Activated T-helper 9 cell treated with anti-CD3 and anti-CD28 coated beads, Interleukin-2, amount 50 U/mL, for 16 hours (primary cell): ENCODE results near the gene MED13.

Source experiments
- DNase-seq: peaks from one replicate; pipeline ENCODE4 v3.0.0-alpha.2; 2020; ENCODE audit warnings: low read depth

MED13 gene, protein sequence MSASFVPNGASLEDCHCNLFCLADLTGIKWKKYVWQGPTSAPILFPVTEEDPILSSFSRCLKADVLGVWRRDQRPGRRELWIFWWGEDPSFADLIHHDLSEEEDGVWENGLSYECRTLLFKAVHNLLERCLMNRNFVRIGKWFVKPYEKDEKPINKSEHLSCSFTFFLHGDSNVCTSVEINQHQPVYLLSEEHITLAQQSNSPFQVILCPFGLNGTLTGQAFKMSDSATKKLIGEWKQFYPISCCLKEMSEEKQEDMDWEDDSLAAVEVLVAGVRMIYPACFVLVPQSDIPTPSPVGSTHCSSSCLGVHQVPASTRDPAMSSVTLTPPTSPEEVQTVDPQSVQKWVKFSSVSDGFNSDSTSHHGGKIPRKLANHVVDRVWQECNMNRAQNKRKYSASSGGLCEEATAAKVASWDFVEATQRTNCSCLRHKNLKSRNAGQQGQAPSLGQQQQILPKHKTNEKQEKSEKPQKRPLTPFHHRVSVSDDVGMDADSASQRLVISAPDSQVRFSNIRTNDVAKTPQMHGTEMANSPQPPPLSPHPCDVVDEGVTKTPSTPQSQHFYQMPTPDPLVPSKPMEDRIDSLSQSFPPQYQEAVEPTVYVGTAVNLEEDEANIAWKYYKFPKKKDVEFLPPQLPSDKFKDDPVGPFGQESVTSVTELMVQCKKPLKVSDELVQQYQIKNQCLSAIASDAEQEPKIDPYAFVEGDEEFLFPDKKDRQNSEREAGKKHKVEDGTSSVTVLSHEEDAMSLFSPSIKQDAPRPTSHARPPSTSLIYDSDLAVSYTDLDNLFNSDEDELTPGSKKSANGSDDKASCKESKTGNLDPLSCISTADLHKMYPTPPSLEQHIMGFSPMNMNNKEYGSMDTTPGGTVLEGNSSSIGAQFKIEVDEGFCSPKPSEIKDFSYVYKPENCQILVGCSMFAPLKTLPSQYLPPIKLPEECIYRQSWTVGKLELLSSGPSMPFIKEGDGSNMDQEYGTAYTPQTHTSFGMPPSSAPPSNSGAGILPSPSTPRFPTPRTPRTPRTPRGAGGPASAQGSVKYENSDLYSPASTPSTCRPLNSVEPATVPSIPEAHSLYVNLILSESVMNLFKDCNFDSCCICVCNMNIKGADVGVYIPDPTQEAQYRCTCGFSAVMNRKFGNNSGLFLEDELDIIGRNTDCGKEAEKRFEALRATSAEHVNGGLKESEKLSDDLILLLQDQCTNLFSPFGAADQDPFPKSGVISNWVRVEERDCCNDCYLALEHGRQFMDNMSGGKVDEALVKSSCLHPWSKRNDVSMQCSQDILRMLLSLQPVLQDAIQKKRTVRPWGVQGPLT (N-terminal part only)

DNA sequence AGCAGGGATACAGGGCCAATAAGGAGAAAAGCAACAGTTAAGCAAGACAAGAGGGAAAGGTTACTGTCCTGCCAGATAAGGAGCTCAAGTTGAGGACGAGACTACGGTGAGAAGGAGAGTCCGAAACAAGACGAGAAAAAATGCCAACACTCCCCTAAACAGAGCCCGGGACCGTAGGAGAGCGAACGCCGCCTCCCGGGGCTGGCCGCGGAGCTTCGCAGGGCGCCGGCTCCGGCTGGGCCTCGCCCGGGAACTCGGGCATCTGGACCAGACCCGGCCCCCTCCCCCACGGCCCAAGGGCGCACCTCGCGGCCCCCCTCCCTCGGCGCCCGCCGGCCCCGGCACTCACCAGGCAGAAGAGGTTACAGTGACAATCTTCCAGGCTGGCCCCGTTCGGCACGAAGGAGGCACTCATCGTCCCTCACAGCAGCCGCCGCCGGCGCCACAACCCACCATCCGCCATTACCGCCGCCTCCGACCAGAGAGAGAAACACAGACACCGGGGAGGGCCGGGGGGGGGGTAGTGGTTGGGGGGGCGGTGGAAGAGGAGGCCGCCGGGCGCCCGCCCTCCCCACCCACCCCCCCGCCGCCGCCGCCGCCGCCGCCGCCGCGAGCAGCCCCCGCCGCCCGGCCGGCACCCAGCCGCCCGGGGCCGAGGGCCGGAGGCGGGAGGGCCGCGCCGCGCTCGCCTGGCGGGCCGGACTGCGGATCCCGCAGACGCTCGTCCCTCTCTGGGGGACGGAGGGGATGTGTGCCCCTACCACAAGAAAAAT is at the start of gene MED13:
Gene MED13 (minus strand): TSS at position 488 of the 773 bp plus-strand sequence. CDS start 73 bp downstream, at position 415.
- DNase-seq, result peak; percentile 48

DNA sequence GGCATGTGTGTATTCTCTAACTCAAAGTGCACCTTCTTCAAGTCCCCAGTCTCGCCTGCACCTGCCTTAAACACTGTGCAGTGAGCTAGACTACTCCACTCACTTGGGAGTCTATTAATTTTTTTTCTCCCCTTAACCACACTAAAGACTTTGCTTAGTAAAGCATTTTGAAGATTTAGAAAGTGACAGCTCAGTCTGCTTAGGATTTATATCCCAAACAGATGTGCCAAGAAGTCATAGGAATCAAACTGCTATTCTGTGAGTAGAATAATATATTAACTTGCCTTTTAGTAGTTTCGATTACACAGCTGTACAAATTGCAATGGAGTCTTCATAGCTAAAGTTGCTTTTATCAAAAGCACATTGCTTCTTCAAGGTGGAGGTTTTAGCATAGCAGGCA is 47.2 kb upstream of the MED13 start:
- DNase-seq, result no peak

DNA sequence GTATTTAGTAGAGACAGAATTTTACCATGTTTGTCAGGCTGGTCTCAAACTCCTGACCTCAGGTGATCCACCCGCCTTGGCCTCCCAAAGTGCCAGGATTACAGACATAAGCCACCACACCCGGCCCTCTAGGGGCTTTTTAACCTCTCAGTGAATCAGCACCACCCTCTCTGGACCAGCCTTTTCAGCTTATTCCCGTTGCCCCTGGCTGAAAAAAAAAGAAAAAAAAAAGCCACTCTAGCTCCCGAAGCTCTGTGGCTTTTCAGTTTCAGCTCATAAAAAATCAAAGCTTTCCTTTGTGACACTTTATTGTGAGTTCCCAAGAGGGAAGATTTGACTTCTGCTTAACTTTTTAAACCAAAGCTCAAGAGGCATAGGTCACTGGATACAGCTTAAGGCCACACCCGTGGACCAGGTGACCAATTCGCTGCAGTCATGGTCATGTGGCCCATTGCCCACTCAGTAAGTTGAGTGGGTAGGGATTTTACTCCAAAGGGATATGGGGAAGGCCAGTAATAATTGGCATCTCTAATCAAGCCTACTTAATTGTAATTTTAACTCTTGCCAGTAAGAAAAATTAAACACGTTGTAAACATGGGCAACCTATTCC is 46.6 kb upstream of the MED13 start:
- no peak for DNase-seq

DNA sequence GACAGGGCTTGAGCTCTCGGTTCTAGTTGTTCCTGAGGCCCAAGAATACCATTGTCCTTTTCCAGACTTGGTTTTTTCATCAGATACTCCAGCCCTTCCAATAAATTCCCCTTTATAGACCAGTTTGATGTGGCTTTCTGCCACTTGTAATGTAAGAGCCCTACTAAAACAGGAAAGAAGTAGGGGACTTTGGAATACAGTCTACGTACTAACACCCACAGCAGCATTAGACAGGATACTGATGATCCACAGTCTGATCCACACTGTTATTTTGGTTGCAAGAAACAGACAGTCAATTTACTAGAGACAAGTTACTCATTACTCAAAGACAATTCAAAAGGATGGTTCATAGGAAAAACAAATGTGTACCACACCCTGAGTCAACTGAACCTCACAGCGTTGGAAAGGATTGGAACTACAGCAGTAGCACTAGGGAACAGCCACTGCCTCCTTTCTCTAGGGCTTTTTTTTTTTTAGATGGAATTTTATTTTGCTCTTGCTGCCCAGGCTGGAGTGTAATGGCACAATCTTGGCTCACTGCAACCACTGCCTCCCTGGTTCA is 45.9 kb upstream of the MED13 start:
- no peak for DNase-seq

DNA sequence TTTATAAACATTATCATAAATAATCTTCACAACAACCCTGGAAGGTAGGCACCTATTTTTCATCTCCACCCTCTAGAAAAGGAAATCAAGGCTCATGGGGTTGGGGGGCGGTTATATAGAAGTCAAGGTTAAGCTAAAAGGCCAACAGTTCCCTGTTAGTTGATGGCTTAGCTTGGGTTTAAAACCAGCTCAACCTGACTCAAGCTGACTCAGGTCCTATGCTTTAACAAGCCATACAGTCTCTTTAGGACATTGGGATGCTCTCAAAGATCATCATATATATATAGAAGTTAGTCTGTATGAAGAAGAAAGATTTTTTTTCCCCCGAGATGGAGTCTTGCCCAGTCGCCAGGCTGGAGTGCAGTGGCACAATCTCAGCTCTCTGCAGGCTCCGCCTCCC is 44.8 kb upstream of the MED13 start:
- no peak for DNase-seq

DNA sequence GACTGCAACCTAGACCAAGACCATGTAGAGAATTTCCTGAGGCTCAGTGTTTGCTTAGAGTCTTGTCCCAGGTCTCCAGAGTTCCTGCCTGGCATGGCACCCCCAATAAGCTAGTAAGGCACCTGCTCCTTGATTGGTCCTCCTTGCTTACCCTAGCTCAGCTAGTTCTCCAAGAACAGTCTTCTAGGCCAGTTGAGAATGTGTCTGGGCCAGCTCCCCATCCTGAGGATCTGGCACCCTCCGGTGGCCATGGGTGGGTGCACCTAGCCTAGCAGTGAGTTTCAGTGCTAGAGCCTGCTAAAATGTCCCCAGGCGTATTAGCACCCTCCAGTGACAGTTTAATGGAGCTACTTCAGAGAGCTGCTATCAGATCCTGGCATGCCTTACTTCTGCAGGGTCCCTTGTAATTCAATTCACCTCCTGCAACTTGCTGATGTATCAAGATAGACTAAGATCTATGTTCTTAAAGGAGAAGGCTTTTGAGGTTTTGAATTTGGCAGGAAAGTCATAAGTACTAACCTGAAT is 44.4 kb upstream of the MED13 start:
- no peak for DNase-seq

DNA sequence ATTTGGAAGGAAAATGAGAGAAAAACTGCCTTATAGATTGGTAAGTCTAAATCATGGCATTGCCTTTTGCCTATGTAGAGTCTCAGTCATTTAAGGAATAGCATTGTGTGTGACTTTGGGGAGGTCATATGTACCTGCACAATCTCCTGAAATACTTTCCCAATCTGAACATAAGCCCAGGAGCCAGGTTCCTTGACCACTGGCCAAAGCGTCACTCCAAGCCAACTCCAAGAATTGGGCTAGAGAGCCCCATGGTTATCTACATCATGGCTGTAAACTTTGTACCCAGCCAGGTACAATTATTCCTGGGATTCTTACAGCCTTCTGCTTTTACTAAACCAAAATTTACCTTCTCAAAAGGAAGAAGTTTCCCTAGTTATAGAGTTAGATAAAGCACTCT is 40.8 kb upstream of the MED13 start:
- no peak for DNase-seq

DNA sequence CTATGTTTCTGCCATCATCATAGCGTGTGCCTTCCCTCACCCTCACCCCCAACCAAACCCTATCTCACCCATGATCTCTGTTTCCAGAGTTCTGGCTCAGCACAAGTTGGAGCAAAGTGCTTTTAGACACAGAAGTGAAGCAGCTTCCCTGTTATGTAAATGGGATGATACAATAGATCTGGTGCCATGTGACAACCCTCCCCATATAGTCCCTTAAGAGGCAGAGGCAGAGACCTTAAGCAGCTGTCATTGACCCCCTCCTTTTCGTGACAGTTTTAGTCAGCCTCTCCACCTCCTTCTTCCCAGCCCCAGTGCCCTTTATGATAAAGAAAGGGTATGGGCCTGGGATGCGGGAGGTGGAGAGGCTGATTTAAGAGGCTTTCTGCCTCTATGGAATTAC is 40.3 kb upstream of the MED13 start:
- DNase-seq, result no peak

DNA sequence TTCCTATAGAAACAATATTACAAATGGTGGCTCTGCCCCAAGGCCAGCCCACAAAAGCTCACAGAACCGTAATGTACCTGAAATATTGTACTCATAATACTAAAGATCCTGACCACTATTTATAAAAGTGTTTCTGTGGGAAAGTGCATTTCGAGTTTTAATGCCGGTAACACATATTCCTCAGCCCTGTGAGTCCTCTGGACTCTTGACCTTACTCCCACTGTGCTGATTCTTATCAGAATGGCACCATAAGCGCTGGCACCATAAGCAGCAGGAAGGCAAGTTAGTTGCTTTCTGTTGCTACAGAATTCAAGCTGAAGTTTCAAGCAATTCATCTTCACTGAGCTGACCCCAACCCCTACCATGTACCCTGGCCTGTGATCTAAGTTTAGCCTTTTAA is 36.4 kb upstream of the MED13 start:
- no peak for DNase-seq

DNA sequence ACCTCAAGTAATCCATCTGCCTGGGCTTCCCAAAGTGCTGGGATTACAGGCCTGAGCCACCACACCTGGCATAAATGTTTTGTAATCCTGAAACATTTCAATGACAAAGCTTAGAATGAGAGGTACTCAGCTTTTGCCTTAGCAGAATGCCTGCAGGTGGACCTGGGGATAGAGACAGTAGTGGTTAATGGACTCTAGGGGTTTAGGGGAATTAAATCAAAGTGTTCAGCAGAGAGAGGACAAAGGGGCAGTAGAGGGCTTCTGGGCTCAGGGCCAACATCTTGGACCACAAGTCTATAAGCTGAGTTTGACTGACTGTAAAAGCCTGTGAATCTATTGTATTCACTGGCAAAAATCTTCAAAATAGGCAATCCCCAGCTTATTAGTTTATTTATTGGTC is 36.0 kb upstream of the MED13 start:
- DNase-seq, result no peak

DNA sequence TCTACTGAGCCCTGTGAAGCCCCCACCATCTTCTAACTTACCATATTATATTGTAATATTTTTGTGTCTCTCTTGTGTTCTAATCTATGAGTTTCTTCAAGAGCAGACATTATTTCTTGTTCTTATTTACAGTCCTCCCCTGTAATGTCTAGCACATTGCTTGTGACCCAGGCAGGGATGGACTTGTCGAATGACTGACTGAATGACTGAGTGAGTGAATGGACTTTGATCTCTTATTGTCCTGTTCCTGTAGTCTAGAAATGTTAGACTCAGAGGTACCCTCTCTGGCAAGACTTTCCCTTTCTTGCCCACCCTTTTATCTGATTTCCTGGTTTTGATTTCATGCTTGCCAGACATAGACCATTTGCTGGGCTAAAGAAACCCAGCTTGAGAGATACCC is 35.0 kb upstream of the MED13 start:
- no peak for DNase-seq

DNA sequence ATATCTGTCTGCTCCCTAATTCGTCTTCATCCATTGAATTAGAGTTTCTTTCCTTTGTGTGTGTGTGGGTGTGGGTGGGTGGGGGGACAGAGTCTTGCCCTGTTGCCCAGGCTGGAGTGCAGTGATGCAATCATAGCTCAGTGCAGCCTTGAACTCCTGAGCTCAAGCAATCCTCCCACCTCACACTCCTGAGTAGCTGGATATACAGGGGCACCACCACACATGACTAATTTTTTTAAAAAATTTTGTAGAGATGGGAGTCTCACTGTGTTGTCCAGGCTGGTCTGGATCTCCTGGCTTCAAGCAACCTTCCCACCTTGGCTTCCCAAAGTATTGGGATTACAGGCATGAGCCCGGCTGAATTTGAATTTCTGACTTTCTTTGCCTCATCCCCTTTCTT is 34.5 kb upstream of the MED13 start:
- DNase-seq, result no peak

DNA sequence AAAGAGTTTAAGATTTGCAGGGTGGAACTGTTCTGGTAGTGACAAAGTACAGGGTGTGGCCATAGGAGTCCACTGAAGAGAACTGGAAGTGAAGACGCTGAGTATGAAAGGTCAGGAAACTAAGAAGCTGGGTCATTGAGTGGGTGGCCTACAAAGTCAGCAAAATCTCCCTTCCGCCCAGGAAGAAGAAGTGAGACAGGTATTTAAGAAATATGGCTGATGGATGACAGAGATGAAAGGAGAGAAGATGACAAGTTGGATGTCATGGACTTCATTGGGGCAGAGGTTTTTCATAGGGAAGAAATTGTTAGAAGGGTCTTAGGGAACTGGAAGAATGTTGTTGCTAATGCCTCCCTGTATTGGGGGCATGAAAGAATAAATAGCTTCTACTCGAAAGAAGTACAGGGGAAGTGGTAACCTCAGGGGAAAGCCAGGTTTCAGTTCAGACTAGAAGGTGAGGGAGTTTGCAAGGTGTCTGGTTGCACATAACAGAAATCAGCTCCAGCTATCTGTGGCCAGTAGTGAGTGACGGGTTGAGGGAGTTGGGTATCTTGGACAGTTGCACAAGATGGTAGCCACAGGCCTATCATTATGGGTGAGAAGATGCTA is 33.6 kb upstream of the MED13 start:
- DNase-seq, result no peak

DNA sequence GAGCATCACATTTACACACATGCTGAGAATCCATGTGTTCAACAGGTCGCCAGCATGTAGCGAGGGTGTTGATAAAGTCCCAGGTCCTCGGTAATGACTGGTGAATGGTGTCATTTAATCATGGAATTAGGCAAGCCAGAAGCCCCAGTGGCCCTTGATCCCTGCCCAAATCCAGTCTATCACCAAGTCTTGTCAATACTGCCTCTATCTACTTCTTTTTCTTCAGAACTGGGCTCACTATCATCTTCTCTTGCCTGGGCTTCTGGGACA is 31.3 kb upstream of the MED13 start:
- DNase-seq, result no peak

DNA sequence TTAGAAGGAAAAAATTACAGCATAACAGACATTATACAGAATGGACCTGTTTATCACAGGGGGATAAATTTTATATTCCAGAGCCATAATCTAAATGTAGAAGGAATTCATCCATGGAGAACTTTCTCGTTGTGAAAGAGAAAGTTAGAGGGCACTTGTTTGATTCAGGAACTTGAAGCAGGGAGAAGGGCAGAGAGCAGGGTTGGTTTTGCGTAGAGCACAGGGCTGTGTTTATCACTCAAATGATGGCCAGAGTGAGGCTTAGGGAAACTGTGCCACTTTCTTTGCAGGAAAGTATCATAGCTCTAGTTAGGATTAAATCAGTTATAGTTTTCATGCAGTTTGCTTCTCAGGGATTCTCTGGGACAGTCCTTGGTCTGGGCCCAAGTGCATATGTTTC is 29.1 kb upstream of the MED13 start:
- no peak for DNase-seq

DNA sequence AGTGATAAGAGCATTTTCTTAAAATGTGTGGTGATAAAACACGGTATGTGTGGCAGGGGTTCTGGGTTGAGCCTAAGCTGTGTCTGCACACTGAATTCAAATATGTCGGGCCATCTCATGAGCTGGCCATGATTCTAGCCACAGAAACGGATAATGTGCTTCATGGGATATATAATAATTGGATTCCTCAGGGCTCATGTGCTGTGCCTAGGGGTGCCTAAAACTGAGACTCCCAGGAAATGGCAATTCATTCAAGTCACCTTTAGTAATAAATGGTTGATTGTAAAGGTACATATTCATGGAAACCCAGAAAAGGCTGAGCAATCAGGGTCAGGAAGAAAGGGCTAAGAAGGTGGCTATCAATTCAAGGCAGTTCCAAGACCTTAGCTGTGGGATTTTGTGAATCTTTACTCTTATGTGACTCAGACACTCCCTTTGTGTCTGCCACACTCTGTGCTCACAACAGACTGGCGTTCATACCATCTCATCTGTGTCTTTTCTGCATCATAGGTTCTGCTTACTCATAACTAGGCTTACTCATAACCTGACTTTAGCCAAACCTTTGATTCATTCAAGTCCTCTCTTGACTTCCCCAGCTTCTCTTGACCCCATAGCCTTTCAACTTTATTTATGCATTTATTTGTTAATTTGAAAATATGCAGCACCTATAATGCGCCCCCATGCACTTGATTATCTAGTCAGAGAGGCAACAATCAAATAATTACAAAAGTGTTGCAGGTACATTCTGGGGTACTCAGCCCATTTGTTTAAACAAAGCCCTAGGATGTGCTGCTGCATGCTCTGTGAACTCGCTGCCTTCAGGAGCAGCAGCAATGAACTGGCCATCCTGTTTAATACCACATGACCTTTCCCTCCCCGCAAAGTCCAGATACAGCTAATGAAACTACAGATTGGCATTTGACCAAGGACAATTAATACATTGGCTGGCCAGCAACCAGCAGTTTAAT is 28.4 kb upstream of the MED13 start:
- DNase-seq, result no peak

DNA sequence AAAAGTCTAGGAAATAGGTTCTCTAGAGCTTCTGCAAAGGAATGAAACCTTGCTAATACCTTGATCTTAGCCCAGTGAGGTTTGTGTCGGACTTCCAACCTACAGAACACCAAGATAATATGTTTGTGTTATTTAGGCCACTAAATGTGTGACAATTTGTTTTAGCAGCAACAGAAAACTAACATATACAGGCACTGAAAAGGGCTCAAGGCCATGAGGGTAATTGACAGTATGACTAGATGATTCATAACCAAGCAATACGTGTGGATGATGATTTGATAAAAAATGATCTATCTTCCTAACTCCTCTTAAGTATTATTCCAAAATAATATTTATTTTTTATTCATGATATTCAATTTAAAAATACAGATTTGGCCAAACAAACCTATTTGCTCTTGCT is 27.7 kb upstream of the MED13 start:
- DNase-seq, result no peak

DNA sequence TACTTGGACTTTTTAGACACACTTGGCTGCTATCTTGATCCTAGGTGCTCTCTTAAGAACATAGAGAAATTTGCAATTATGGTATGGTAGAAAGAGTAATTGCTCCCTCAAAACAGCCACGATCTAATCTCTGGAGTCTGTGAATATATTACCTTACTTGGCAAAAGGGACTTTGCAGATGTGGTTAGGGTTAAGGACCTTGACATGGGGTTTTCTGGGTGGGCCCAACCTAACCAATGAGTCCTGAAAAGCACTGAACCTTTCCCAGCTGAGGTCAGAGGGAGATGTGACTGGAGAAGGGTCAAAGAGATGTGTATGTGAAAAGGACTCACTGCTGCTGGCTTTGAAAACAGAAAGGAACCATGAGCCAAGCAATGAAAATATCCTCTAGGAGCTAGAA is 26.7 kb upstream of the MED13 start:
- DNase-seq, result no peak

DNA sequence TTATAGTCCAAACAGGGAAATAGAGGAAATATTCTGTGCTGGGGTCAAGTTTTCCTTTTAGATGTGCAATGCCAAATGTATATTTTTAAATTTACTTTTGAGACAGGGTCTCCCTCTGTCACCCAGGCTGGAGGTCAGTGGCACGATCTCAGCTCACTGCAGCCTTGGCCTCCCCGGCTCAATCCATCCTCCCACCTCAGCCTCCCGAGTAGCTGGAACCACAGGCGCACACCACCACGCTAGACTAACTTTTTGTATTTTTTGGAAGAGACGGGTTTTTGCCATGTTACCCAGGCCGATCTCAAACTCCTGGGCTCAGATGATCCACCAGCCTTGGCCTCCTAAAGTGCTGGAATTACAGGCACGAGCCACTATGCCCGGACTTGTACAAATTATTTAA is 25.8 kb upstream of the MED13 start:
- DNase-seq, result no peak
